ENCODE measurements around the gene PNPLA1.
"Not testable (repeated sequence)": the region's sequence is repeated elsewhere in the genome, so short reads cannot be mapped to it uniquely, and the experiment has no call there.

The PNPLA1 gene

DNA sequence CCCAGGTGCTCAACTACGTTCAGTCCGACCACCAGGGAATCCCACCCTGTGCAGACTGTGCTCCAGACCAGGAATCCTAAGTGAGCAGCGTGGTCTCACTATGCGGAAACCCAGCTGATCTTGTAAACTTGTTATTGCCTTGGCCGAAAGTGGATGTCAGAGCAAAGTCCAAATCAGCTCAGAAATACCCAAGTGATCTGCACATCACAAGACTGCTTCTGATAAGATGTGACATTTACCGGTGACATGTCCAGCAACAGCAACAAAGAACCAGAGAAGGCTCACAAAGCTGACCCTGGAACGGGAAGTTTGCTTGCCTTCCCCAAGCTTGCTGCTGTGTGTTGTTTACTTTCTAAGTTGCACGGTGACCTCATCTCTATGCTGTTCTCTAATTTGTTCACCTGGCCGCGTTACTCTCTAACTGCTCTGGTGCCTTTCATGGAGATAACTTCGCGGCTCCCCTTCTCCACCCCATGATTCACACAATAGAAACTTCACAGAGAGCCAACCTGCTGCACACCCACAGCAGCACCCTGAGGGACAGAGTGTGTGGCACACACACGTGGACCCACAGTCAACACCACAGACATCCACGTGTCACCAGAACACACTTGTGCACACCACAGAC, 65.1 kb downstream of the PNPLA1 start:
- TF ChIP-seq, protein P1, sequence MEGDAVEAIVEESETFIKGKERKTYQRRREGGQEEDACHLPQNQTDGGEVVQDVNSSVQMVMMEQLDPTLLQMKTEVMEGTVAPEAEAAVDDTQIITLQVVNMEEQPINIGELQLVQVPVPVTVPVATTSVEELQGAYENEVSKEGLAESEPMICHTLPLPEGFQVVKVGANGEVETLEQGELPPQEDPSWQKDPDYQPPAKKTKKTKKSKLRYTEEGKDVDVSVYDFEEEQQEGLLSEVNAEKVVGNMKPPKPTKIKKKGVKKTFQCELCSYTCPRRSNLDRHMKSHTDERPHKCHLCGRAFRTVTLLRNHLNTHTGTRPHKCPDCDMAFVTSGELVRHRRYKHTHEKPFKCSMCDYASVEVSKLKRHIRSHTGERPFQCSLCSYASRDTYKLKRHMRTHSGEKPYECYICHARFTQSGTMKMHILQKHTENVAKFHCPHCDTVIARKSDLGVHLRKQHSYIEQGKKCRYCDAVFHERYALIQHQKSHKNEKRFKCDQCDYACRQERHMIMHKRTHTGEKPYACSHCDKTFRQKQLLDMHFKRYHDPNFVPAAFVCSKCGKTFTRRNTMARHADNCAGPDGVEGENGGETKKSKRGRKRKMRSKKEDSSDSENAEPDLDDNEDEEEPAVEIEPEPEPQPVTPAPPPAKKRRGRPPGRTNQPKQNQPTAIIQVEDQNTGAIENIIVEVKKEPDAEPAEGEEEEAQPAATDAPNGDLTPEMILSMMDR (IDR thresholded peaks at IDR 0.05; ENCODE audit: borderline replicate concordance, insufficient read depth, low read depth, low read length), result no peak
- no peak overlapping the region for H3K4me3 ChIP-seq (ENCODE audit: low read depth, low read length)

DNA sequence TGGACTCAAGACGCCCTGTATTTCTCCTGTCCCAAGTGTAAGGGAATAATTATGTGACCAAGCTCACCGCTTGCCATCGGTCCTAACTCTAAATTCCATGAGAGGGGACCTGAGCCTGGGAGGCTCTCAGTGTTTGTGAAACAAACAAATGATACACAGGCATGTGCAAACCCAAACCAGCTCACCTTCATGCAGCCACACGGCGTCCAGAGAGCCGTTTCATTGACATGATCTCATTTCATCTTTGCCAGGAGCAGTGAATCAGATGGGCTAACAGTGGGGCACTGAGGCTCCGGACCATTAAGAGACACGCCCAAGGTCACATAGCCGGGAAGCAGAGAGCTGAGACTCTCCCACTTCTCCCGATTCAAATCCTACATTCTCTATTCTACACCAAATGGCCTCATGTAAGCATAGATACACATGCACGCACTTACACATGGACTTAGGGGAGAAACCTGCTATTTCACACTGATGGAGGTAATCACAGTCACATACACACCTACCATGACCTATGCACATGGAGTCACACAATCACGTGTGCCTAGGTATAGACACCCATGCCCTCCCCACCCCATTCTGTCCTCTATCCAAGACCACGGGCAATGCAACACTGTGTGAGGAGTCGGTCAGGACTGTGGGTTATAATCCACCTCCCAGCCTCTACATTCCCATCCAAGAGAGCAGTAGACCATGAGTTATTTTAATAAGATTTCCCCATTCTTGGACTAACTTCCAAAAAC, 65.8 kb downstream of the PNPLA1 start:
- TF ChIP-seq, protein P1 (IDR thresholded peaks at IDR 0.05; ENCODE audit: borderline replicate concordance, insufficient read depth, low read depth, low read length), result no peak
- H3K4me3 ChIP-seq (ENCODE audit: low read depth, low read length), result no peak overlapping the region

DNA sequence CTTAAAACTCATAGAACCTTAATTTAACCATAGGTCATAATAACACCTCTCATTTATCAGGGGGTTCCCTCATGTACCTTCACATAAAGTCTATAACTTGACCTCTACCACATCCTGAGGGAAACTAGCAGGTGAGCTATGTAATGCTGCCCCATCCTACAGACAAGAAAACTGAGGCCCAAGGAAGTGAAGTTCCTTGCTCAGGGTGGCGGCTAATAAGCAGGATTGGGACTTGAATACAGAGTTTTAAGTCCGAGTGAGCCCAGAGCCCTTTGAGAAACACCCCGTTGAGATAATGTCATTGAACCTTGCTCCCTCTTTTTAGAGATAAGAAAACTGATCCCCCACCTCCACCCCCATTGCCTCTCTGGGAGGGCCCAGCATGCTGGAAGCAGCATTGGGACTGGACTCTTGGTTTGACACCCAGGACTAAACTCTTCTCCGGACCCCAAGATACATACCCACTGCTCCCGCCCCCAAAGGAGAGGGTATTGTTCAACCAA, 66.4 kb downstream of the PNPLA1 start:
- TF ChIP-seq, protein P1 (IDR thresholded peaks at IDR 0.05; ENCODE audit: borderline replicate concordance, insufficient read depth, low read depth, low read length), result no peak
- H3K4me3 ChIP-seq (ENCODE audit: low read depth, low read length), result no peak overlapping the region

DNA sequence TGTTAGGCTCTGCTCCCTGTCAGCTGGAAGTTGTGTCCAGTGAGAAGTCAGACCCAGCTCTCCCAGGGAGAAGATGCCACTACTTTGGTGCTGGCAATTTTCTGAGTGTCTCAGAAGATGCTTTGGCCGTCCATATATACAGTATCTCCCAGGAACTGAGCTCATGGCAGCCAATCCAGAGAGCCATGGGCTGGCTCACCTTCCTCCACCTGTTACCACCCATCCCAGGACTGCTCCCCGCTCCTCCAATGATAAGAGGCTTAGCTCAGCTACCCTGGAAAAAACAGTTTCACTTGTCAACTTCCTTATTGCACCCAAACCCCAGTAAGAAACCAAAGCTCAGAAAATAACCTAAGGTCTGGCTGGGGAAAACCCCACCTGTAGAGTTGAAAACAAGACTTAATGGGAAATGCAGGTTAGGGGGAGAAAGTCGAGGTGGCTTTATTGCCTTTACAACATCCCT, 67.0 kb downstream of the PNPLA1 start, which contains the start of gene BNIP5:
BNIP5 (minus strand) TSS at position 110 of the 463 bp plus-strand sequence. CDS start 6,198 bp downstream, outside the sequence.
- TF ChIP-seq, protein P1 (IDR thresholded peaks at IDR 0.05; ENCODE audit: borderline replicate concordance, insufficient read depth, low read depth, low read length), result no peak
- no peak within 1 kb of the TSS for H3K4me3 ChIP-seq (ENCODE audit: low read depth, low read length)

DNA sequence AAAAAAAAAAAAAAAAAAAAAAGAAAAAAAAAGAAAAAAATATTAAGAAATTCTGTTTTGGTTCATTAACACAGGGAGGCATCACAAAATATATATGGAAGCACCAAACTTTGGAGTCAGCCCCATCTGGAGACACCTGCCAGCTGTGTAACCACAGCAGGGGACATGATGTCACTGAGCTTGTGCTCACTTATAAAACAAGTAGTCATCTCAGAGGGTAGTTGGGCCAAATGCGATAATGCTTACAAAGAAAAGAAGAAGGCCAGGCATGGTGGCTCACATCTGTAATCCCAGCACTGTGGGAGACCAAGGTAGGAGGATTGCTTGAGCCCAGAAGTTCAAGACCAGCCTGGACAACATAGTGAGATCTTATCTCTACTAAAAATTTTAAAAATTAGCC, 68.0 kb downstream of the PNPLA1 start:
- no peak overlapping the region for H3K4me3 ChIP-seq (ENCODE audit: low read depth, low read length)
- TF ChIP-seq, protein P1 (IDR thresholded peaks at IDR 0.05; ENCODE audit: borderline replicate concordance, insufficient read depth, low read depth, low read length), result no peak

DNA sequence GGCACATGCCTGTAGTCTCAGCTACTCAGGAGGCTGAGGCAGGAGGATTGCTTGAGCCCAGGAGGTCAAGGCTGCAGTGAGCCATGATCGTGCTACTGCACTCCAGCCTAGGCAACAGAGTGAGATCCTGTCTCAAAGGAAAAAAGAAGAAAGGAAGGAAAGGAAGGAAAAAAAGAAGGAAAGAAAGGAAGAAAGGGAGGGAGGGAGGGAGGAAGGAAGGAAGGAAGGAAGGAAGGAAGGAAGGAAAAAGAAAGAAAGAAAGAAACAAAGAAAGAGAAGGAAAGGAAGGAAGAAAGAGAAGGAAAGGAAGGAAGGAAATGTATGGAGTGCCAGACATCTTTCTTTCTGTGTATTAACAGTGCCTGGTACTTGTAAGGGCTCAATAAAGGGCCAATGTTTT, 68.4 kb downstream of the PNPLA1 start:
- not testable (repeated sequence) for H3K4me3 ChIP-seq (ENCODE audit: low read depth, low read length)

DNA sequence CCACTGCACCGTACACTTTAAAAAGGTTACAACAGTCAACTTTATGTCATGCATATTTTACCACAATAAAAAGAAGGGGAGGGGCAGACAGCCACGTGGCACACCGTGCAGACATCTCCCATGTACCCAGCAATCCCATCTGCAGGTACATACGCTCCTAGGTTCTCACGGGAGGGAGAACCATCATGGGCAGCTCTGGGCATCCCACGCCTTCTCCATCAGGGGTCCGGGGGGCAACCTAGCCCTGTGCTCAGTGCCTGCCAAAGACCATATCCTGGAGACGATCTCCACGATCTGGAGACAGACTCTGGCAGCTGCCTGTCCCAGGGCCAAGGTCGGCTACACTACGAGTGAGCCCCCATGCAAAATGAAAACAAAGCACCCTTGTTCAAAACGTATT, 69.3 kb downstream of the PNPLA1 start:
- TF ChIP-seq, protein P1 (IDR thresholded peaks at IDR 0.05; ENCODE audit: borderline replicate concordance, insufficient read depth, low read depth, low read length), result no peak

More for the DNA sequence above, 69.3 kb downstream of the PNPLA1 start:
- no peak overlapping the region for H3K4me3 ChIP-seq (ENCODE audit: low read depth, low read length)

Measured in GM12875 (cell line).